GM12891 (cell line): ENCODE results near the gene MCCC1.
"Not testable (repeated sequence)": the region's sequence is repeated elsewhere in the genome, so short reads cannot be mapped to it uniquely, and the experiment has no call there.

ENCODE experiments used
- DNase-seq: peaks from one replicate; pipeline ENCODE4 v3.0.0; 2011; ENCODE audit warnings: low spot score; ENCODE audit not compliant: insufficient read length
- FAIRE-seq: peaks from 2 replicates; lab custom pipeline; 2011; peaks lifted over from hg19 to GRCh38; lab: Jason Lieb, UNC
- PAX5 ChIP-seq: IDR thresholded peaks from 2 replicates; pipeline ENCODE4 v1.6.1; 2011; ENCODE audit warnings: low read length, moderate library complexity, mild to moderate bottlenecking; ENCODE audit not compliant: insufficient read depth, severe bottlenecking
- POLR2A ChIP-seq: IDR thresholded peaks from 2 replicates; pipeline ENCODE4 v1.6.1; 2011; ENCODE audit warnings: low read depth, low read length, control low read depth
- POLR2AphosphoS5 ChIP-seq: IDR thresholded peaks from 2 replicates; pipeline ENCODE4 v1.6.1; 2011; ENCODE audit warnings: low read depth, low read length, control low read depth
- POU2F2 ChIP-seq: IDR thresholded peaks from 2 replicates; pipeline ENCODE4 v1.6.1; 2011; ENCODE audit warnings: low read depth, mild to moderate bottlenecking, control low read depth, low read length, moderate library complexity
- SPI1 ChIP-seq: IDR thresholded peaks from 2 replicates; pipeline ENCODE4 v1.6.1; 2011; ENCODE audit warnings: low read depth, low read length, control low read depth
- TAF1 ChIP-seq: IDR thresholded peaks from 2 replicates; pipeline ENCODE4 v1.6.1; 2011; ENCODE audit warnings: low read depth, low read length, control low read depth

The MCCC1 gene

GRCh38 chr3:183074881-183075280 is 24.4 kb downstream of the MCCC1 start:
- no peak for DNase-seq
- FAIRE-seq, result no peak
- TF ChIP-seq PAX5 (no peak), POU2F2 (no peak), POLR2A (no peak), POLR2AphosphoS5 (no peak), SPI1 (no peak), TAF1 (no peak)

- no peak for DNase-seq
- TF ChIP-seq POU2F2 (no peak), PAX5 (no peak), POLR2A (no peak), POLR2AphosphoS5 (no peak), TAF1 (no peak), SPI1 (no peak)
- FAIRE-seq, result peak; percentile 35
Measured at GRCh38 chr3:183074261-183074660, 25.0 kb downstream of the MCCC1 start.

GRCh38 chr3:183073839-183074238 is 25.5 kb downstream of the MCCC1 start:
- FAIRE-seq (no peak), DNase-seq (no peak)
- TF ChIP-seq POU2F2, result no peak
- TF ChIP-seq PAX5, result no peak
- TF ChIP-seq POLR2AphosphoS5, result no peak
- no peak for TF ChIP-seq SPI1
- TF ChIP-seq POLR2A, result no peak

- no peak for FAIRE-seq
- DNase-seq, result no peak
- TF ChIP-seq PAX5 (no peak), POU2F2 (no peak), SPI1 (no peak), TAF1 (no peak), POLR2A (no peak), POLR2AphosphoS5 (no peak)
Measured at GRCh38 chr3:183070892-183071291, 28.4 kb downstream of the MCCC1 start.

- FAIRE-seq, result no peak
- no peak for DNase-seq
- TF ChIP-seq POU2F2, result no peak
Measured at GRCh38 chr3:183069086-183069485, 30.2 kb downstream of the MCCC1 start.

GRCh38 chr3:183066891-183067290 is 32.4 kb downstream of the MCCC1 start:
- FAIRE-seq, DNase-seq: not testable (repeated sequence)

- no peak for TF ChIP-seq POLR2AphosphoS5
- DNase-seq (no peak), FAIRE-seq (no peak)
Measured at GRCh38 chr3:183064475-183064874, 34.8 kb downstream of the MCCC1 start.

GRCh38 chr3:183061391-183062172 is 37.7 kb downstream of the MCCC1 start:
- FAIRE-seq, result no peak

GRCh38 chr3:183058351-183058750 is 40.9 kb downstream of the MCCC1 start:
- TF ChIP-seq POLR2A (no peak), POLR2AphosphoS5 (no peak), PAX5 (no peak)
- DNase-seq (no peak), FAIRE-seq (no peak)

More at GRCh38 chr3:183061391-183062172, 37.7 kb downstream of the MCCC1 start:
- DNase-seq, result no peak
- no peak for TF ChIP-seq PAX5
- no peak for TF ChIP-seq POLR2A
- TF ChIP-seq TAF1, result no peak
- no peak for TF ChIP-seq POLR2AphosphoS5
- no peak for TF ChIP-seq POU2F2

- FAIRE-seq (no peak), DNase-seq (no peak)
- TF ChIP-seq SPI1, result no peak
- no peak for TF ChIP-seq POLR2AphosphoS5
- no peak for TF ChIP-seq PAX5
- TF ChIP-seq POU2F2, result no peak
- no peak for TF ChIP-seq TAF1
- TF ChIP-seq POLR2A, result no peak
Measured at GRCh38 chr3:183050706-183051105, 48.6 kb downstream of the MCCC1 start.
